ENCODE results near the gene STAG3.
"Not testable (repeated sequence)": the region's sequence is repeated elsewhere in the genome, so short reads cannot be mapped to it uniquely, and the experiment has no call there.

The STAG3 gene

GRCh38 chr7:100177045-100178001 is at the start of gene STAG3, which contains the start of gene GPC2:
STAG3 (plus strand) TSS chr7:100177918; CDS start chr7:100180557, 2,639 bp downstream.
GPC2 (minus strand) TSS chr7:100177381; CDS start chr7:100177199, 182 bp downstream.
- DNase-seq (ENCODE audit: low read depth) = peak; percentile 87
- H3K4me3 ChIP-seq (ENCODE audit: low read depth, low read length) = peak within 1 kb of the TSS; percentile 84
- in situ Hi-C loops (cut with HindIII; ENCODE audit: low sequenced_read_pairs) = no loop called here
- TF ChIP-seq CTCF (IDR thresholded peaks at IDR 0.05; ENCODE audit: low read depth, low read length, missing control alignments) = no peak

- H3K4me3 ChIP-seq (ENCODE audit: low read depth, low read length) = no peak overlapping the region
- no peak for TF ChIP-seq CTCF (IDR thresholded peaks at IDR 0.05; ENCODE audit: low read depth, low read length, missing control alignments)
- in situ Hi-C loops (cut with HindIII; ENCODE audit: low sequenced_read_pairs) = no loop called here
- DNase-seq (ENCODE audit: low read depth) = no peak
Measured at GRCh38 chr7:100128637-100128963, 49.1 kb upstream of the STAG3 start.

- H3K4me3 ChIP-seq (ENCODE audit: low read depth, low read length); DNase-seq (ENCODE audit: low read depth); in situ Hi-C loops (cut with HindIII; ENCODE audit: low sequenced_read_pairs): not testable (repeated sequence)
Measured at GRCh38 chr7:100130220-100130607, 47.5 kb upstream of the STAG3 start.

- DNase-seq (ENCODE audit: low read depth) = no peak
- in situ Hi-C loops (cut with HindIII; ENCODE audit: low sequenced_read_pairs) = no loop called here
- H3K4me3 ChIP-seq (ENCODE audit: low read depth, low read length) = no peak overlapping the region
- TF ChIP-seq CTCF (IDR thresholded peaks at IDR 0.05; ENCODE audit: low read depth, low read length, missing control alignments) = peak; percentile 66
Measured at GRCh38 chr7:100130608-100131453, 46.9 kb upstream of the STAG3 start.

- no peak overlapping the region for H3K4me3 ChIP-seq (ENCODE audit: low read depth, low read length)
- no peak for DNase-seq (ENCODE audit: low read depth)
Measured at GRCh38 chr7:100132126-100132525, 45.6 kb upstream of the STAG3 start.

GRCh38 chr7:100132697-100133151 is 45.0 kb upstream of the STAG3 start:
- peak; percentile 38 for DNase-seq (ENCODE audit: low read depth)
- peak; percentile 93 for TF ChIP-seq CTCF (IDR thresholded peaks at IDR 0.05; ENCODE audit: low read depth, low read length, missing control alignments)
- no peak overlapping the region for H3K4me3 ChIP-seq (ENCODE audit: low read depth, low read length)
- in situ Hi-C loops (cut with HindIII; ENCODE audit: low sequenced_read_pairs) = no loop called here

More at GRCh38 chr7:100132126-100132525, 45.6 kb upstream of the STAG3 start:
- no peak for TF ChIP-seq CTCF (IDR thresholded peaks at IDR 0.05; ENCODE audit: low read depth, low read length, missing control alignments)
- in situ Hi-C loops (cut with HindIII; ENCODE audit: low sequenced_read_pairs) = no loop called here
